GM12892 (cell line): ENCODE results near the gene MYLK.

ENCODE experiments used
- POLR2A ChIP-seq: IDR thresholded peaks from 2 replicates; pipeline ENCODE4 v1.6.1; 2011; ENCODE audit warnings: low read depth, low read length, control low read depth
- POLR2AphosphoS5 ChIP-seq: IDR thresholded peaks from 2 replicates; pipeline ENCODE4 v1.6.1; 2011; ENCODE audit warnings: low read depth, low read length, control low read depth
- TAF1 ChIP-seq: IDR thresholded peaks from 2 replicates; pipeline ENCODE4 v1.6.1; 2011; ENCODE audit warnings: low read depth, mild to moderate bottlenecking, control low read depth, low read length, borderline replicate concordance

GRCh38 chr3:123693584-123694190, 190.4 kb downstream of the MYLK start:
- TF ChIP-seq POLR2A (no peak), TAF1 (no peak), POLR2AphosphoS5 (no peak)
